ENCODE measurements around the gene DNAH6.

DNA sequence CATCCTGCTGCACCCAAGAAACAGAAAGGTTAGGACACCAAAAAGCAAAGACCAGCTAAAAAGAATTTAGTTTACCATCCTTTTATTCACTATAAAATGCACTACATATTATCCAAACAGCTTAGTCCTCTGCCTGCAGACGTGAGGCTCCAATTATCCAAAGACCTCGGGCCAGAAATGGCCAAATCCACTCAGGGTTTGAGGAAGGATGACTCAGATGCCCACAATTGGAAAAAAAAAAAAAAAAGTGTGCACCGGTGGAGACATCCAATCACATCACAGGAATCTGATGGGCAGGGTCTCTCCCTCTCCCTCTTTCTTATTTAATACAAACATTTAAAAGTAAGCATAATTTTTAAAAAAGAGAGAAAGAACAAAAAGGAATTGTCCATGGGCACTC, 298.8 kb downstream of the DNAH6 start:
- TF ChIP-seq POLR2A (IDR thresholded peaks at IDR 0.05; ENCODE audit: low read length) (no peak), GATA1 (IDR thresholded peaks at IDR 0.05; ENCODE audit: low read depth, low read length) (no peak)

All from erythroblast (primary cell).